Stimulated activated CD4-positive, alpha-beta T cell treated with anti-CD3 and anti-CD28 coated beads, Interleukin-15, amount 100 ng/mL, for 48 hours (primary cell): ENCODE measurements around the gene ILK.

Experiments
- DNase-seq, 2 donors: peaks; one replicate each; pipeline ENCODE4 v3.0.0-alpha.2; 2020; ENCODE audit warnings: low read depth in 2 of 2

The ILK gene

GRCh38 chr11:6636480-6636879, 32.9 kb downstream of the ILK start:
- no peak for DNase-seq

- DNase-seq, result no peak
Observed at GRCh38 chr11:6637871-6638270, 34.3 kb downstream of the ILK start.

DNA sequence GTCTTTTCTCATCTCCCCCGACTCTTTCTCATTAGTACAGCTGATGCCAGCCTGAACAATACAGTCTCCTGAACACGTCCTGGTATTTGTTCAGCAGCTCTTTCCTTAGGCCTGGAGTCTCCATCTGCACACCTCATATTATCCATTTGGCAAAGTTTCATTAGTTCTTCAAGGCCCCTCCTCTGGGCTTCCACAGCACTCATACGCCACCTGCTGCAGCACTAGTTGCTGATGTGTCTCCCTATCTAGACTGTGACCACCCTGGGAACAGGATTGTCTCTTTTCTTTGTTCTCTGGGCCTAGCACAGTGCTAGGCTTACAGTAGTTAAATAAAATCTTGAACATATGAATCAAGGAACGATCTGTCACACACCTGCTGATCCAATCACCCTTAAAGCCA, 34.9 kb downstream of the ILK start:
- no peak for DNase-seq

GRCh38 chr11:6640036-6640984, 36.7 kb downstream of the ILK start:
- no peak for DNase-seq

DNA sequence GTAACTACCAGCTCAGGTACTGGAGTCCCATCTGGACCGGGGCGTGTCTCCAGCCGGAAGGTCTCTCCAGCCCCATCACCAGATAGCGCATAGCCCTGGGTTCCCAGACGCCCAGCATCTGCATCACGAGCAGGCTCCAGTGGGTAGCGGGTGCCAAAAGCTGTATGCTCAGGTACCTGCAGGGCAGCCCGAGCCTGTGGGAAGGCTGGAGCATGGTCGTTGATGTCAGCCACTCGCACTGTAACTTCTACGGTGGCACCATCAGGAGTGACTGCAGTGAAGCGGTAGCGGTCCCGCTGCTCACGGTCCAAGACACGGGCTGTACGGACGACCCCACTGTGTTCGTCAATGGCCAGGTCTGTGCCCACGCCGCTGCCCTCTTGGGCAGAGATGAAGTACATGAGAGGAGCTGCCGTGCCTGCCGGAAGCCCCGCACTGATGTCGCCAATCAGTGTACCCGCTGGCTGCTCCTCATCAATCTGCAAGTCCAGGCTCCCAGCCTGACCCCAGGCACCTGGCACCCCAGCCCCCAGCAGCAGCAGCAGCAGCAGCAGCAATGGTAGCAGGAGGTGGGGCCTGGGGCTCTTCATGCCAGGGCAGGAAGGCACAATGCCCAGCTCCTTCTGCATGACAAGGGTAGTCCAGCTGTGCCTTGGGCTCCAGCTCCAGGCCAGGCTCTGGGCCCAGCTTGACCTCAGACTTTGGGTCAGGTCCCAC, 37.6 kb downstream of the ILK start:
- no peak for DNase-seq

- no peak for DNase-seq
Observed at GRCh38 chr11:6642957-6643356, 39.4 kb downstream of the ILK start.

DNA sequence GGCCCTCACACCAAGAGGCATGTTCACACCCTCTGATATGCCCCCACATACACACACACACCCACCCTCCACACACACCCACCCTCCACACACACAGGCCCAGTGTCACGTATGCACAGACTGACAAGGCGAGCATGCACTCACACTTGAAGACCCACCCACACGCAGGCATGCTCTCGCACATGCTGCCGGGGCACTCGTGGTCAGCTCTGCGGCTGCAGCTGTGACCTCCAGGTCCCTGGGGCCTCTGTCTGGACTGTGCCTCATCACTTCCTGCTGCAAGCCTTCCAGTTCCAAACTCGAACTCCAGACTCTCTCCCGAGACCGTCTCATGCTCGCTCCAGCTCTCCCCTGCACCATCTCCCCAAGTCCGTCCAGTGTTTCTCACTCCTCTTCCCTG, 42.5 kb downstream of the ILK start:
- DNase-seq, result no peak

- no peak for DNase-seq
Observed at GRCh38 chr11:6646576-6646917, 43.0 kb downstream of the ILK start.

GRCh38 chr11:6646918-6647679, 43.5 kb downstream of the ILK start:
- DNase-seq, result no peak

DNA sequence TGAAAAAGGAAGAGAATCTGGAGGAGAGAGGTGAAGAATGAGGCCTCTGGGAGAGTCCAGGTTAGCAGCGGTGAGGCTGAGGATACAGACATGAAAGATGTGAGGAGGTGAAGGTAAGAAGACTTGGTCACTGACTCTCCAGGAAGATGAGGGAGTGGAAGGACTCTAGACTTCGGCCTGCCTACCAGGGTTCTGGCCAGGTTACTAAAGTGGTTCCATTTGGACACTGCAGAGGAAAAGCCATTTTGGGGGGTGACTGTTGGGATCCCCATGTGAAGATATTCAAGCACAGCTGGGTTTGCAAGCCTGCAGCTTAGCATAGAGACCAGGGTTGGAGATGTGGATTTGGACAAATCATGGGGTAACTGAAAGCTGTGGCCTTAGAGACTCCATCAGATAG, 44.3 kb downstream of the ILK start:
- DNase-seq, result no peak

DNA sequence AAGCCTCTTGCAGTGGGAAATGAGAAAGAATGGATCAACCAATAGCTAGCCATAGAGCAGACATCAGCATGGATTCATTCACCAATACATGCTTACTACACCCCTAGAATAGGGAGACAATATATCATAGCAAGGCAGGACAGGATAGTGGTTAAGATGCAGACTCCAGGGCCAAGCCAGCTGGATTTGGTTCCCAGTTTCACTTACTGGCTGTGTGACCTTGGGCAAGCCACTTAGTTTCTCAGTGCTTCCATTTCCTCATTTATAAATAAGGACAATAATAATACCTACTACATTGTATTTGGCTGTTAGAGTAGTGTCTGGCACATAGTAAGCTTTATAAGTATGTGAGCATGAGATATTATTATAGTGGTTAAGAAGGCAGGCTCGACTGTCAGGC, 44.9 kb downstream of the ILK start:
- no peak for DNase-seq

GRCh38 chr11:6650104-6650503, 46.5 kb downstream of the ILK start:
- DNase-seq, result no peak

DNA sequence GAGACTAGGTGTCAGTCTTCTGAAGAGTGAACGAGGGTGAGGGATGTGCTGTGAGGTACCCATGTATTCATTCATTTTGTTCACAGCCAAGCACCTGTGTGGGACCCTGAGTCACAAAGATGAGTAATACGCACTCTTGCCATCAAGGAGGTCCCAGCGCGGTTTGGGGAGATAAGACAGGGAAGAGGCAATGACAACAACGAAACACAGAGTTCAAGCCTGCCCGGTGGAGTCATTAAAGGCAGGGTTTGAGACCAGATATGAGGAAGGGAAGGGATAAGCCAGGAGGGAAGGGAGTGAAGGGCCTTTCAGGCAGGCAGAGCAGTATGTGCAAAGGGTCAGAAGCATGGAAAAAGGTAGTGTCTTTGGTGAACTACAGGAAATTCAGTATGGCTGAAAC, 47.4 kb downstream of the ILK start:
- peak in 1 of 2 donors; percentile 19 for DNase-seq

GRCh38 chr11:6652182-6652581, 48.6 kb downstream of the ILK start:
- DNase-seq, result no peak

- no peak for DNase-seq
Observed at GRCh38 chr11:6653097-6653496, 49.5 kb downstream of the ILK start.

GRCh38 chr11:6653656-6654055, 50.1 kb downstream of the ILK start:
- DNase-seq, result no peak

- DNase-seq, result no peak
Observed at GRCh38 chr11:6654281-6655019, 50.9 kb downstream of the ILK start.

DNA sequence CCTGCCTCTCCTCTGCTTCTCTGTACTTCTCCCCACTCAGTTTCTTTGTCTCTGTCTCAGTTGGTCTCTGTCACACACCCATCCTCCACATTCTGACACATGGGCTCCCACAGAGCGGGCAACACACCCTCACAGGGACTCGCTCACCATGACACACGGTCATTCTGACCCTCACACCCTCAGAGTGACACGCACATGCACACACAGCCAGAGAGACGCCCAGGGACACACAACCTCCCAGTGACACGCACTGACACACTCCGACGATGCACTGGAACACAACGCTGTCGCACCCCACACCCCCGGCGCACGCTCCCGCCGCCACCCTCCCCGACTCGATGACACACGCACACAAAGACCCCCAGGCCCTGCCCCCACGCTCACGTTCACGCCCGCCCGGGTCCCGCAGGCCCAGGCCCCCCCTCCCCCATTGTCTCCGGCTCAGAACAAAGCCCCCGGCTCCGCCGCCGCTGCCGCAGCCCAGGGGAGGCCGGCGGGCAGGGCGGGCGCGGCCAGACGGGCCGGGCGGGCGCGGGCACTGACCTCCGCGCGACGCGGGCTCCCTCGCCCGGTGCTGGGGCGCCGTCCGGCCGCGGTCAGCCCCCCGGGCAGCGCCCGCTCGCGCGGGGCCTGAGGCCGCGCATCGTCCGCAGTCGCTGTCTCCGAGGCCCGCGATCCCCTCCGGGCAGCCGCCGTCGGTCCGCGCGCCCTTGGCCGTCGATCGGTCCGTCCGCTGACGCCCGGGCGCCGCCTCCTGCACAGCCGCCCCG, 51.6 kb downstream of the ILK start:
- no peak for DNase-seq

DNA sequence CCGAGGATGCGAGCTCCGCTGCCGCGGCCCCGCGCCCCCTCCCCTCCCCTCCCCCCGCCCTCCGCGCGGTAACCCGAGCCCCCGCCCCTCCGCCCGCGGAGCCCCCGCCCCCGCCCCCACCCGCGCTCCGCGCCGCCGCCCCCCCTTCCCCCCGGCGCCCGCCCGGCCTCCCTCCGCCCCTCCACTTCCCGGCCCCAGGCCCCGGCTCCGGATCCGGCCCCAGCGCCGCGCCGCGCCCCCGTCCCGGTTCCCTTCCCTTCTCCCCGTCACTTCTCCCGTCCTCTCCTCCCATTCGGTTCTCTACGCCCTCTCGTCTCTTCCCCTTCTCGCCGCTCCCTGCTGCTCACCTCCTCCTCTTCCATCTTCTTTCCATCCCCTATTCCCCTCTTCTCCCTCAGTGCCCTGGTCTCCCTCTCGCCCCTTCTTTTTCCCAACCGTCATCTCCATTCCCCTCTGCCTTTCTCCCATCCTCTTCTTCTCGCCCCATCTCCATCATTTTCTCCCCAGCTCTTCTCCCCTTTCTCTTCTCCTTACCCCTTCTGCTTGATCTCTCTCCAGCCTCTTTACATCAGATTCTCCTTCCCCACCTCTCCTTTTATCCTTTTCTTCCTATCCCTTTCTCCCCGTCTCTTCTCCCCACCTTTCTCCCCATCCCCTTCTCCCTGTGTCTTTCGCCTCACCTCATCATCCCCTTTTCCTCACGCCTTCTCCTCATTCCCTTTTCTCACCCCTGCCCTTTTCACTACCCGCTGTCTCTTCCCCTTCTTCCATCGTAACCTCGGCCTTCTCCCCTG, 52.4 kb downstream of the ILK start, which contains the start of gene DCHS1:
DCHS1 (minus strand) TSS at position 20 of the 794 bp plus-strand sequence. CDS start 14,196 bp downstream, outside the sequence.
- no peak for DNase-seq

DNA sequence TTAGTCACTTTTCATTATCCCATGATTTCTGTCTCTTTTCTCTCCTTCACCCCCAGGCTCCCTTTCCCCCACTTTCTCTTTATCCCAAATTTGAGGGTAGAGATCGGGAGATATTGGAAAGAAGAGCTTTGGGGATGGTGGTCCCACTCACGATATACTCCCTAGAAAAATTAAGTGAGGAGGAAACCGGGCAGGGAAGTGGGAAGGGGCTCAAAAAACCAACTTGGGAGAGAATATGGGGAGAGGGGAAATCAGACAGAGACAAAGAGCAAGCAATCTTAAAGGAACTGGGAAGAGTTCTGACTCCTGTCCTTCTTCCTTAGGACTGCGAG, 53.0 kb downstream of the ILK start:
- no peak for DNase-seq
